GM19452 (cell line): ENCODE results near the gene CASP7.

Experiments used
- ATAC-seq: cut with Tn5 transposase; IDR thresholded peaks from one replicate; pipeline ENCODE4 v1.9.1; 2021; ENCODE audit not compliant: unreplicated experiment

The CASP7 gene

GRCh38 chr10:113711142-113711541 lies 31.4 kb downstream of the CASP7 start:
- ATAC-seq = no peak

GRCh38 chr10:113712024-113712423 lies 32.3 kb downstream of the CASP7 start:
- ATAC-seq = no peak

GRCh38 chr10:113712755-113713639 lies 33.3 kb downstream of the CASP7 start:
- ATAC-seq = no peak

- no peak for ATAC-seq
These were observed 33.9 kb downstream of the CASP7 start for GRCh38 chr10:113713640-113713982.

GRCh38 chr10:113716109-113716910 lies 36.6 kb downstream of the CASP7 start:
- ATAC-seq = peak; percentile 56

GRCh38 chr10:113718969-113719822 lies 39.5 kb downstream of the CASP7 start:
- no peak for ATAC-seq

GRCh38 chr10:113720386-113720785 lies 40.7 kb downstream of the CASP7 start:
- ATAC-seq = no peak

GRCh38 chr10:113732160-113732881 lies 52.6 kb downstream of the CASP7 start:
- no peak for ATAC-seq

- ATAC-seq = no peak
These were observed 53.3 kb downstream of the CASP7 start for GRCh38 chr10:113732966-113733365.

GRCh38 chr10:113733635-113734034 lies 53.9 kb downstream of the CASP7 start:
- ATAC-seq = no peak

GRCh38 chr10:113735913-113736312 lies 56.2 kb downstream of the CASP7 start:
- peak; percentile 88 for ATAC-seq

GRCh38 chr10:113736576-113736975 lies 56.9 kb downstream of the CASP7 start:
- ATAC-seq = no peak

- ATAC-seq = no peak
These were observed 59.3 kb downstream of the CASP7 start for GRCh38 chr10:113739031-113739430.

GRCh38 chr10:113739577-113739976 lies 59.9 kb downstream of the CASP7 start:
- ATAC-seq = no peak

GRCh38 chr10:113740850-113741249 lies 61.1 kb downstream of the CASP7 start:
- ATAC-seq = no peak

GRCh38 chr10:113742466-113742865 lies 62.8 kb downstream of the CASP7 start:
- no peak for ATAC-seq

- ATAC-seq = no peak
These were observed 63.9 kb downstream of the CASP7 start for GRCh38 chr10:113743594-113743993.

GRCh38 chr10:113745374-113745773 lies 65.7 kb downstream of the CASP7 start:
- ATAC-seq = no peak

GRCh38 chr10:113746217-113746957 lies 66.7 kb downstream of the CASP7 start:
- no peak for ATAC-seq

GRCh38 chr10:113751181-113751732 lies 71.5 kb downstream of the CASP7 start, which contains the start of gene PLEKHS1:
Gene PLEKHS1 (plus strand): TSS chr10:113751682. CDS start chr10:113755278, 3,596 bp downstream.
- ATAC-seq = no peak
